HCT116 (cell line): ENCODE results near the gene IL1RAPL1. TPM values are rescaled to one million over a fixed set of nuclear protein-coding genes. Genes with fewer than 3 reads are reported as not detected.

Source experiments
- ATAC-seq: fragments of 200-7000 bp; cut with Tn5 transposase; 2 replicates; pipeline ENCODE4 v1.9.1; 2020; ENCODE audit warnings: mild to moderate bottlenecking, moderate library complexity
- BruUV-seq: library from RNA; stranded (reverse); fragments of 400-500 nt; replicated peaks from 2 replicates; lab custom pipeline; 2021; lab: Mats Ljungman, UMichigan
- CTCF ChIA-PET: fragments of 300-600 bp; sonication (Branson Sonifier 250); formaldehyde crosslinking; loops from one replicate; lab custom pipeline; 2021; ENCODE audit warnings: antibody characterized with exemption; lab: Charles Lee
- POLR2A ChIA-PET: fragments of 300-600, 350-600 bp; sonication (Branson Sonifier 250); formaldehyde crosslinking; loops from one replicate; lab custom pipeline; 2021; ENCODE audit warnings: antibody characterized with exemption; lab: Charles Lee
- RAD21 ChIA-PET, 2 experiments: fragments of 300-600 bp; sonication (Branson Sonifier 250); formaldehyde crosslinking; loops; one replicate each; lab custom pipeline; 2023; ENCODE audit warnings: low total read pairs in 2 of 2; ENCODE audit not compliant: uncharacterized antibody in 2 of 2, unreplicated experiment in 2 of 2, low non-redundant PET in 1 of 2; lab: Charles Lee
- DNase-seq: peaks from one replicate; pipeline ENCODE4 v3.0.0-alpha.2; 2010; ENCODE audit warnings: low read depth, low spot score
- H2AFZ ChIP-seq: fragments of 200-600 bp; shearing (Covaris generic), sonication (generic); 2 replicates; pipeline ENCODE4 v1.6.1; 2017; ENCODE audit warnings: low read depth, mixed run types, mixed read lengths, antibody characterized with exemption, low read length; ENCODE audit not compliant: poor library complexity, severe bottlenecking
- H3K27ac ChIP-seq: 2 replicates; pipeline ENCODE4 v1.5.1; 2012; ENCODE audit warnings: low read depth, low read length
- H3K27me3 ChIP-seq: fragments of 200-600 bp; sonication (generic); 2 replicates; pipeline ENCODE4 v1.6.1; 2016; ENCODE audit warnings: mixed run types, low read length, mixed read lengths; ENCODE audit not compliant: insufficient read depth
- H3K36me3 ChIP-seq, 2 experiments: fragments of 200-500 bp in 1 of 2; fragments of 200-600 bp in 1 of 2; sonication (Bioruptor generic) in 1 of 2; sonication (generic) in 1 of 2; 2 replicates each; pipeline versions ENCODE4 v1.5.1 to v1.6.1; 2014 to 2016; ENCODE audit warnings: low read length in 2 of 2, inconsistent platforms in 1 of 2, mixed read lengths in 1 of 2, mixed run types in 1 of 2; ENCODE audit not compliant: insufficient read depth in 2 of 2, control insufficient read depth in 1 of 2
- H3K4me1 ChIP-seq, 2 experiments: fragments of 200-600 bp in 1 of 2; sonication (generic) in 1 of 2; 2 replicates each; pipeline versions ENCODE4 v1.5.1 to v1.6.1; 2012 to 2017; ENCODE audit warnings: low read length in 2 of 2, inconsistent platforms in 1 of 2, mild to moderate bottlenecking in 1 of 2, mixed read lengths in 1 of 2, mixed run types in 1 of 2, moderate library complexity in 1 of 2; ENCODE audit not compliant: insufficient read depth in 2 of 2, control insufficient read depth in 1 of 2
- H3K4me2 ChIP-seq: fragments of 200-600 bp; sonication (generic); 2 replicates; pipeline ENCODE4 v1.6.1; 2017; ENCODE audit warnings: mixed run types, low read length, mixed read lengths
- H3K4me3 ChIP-seq, 2 experiments: fragments of 200-600 bp in 1 of 2; sonication (generic) in 1 of 2; replicated peaks in 1 of 2; 2 replicates each; pipeline ENCODE4 v1.5.1; 2011 to 2016; ENCODE audit warnings: low read length in 2 of 2, control low read depth in 1 of 2, low read depth in 1 of 2, mild to moderate bottlenecking in 1 of 2, mixed read lengths in 1 of 2, mixed run types in 1 of 2
- H3K79me2 ChIP-seq: fragments of 200-600 bp; sonication (generic); 2 replicates; pipeline ENCODE4 v1.6.1; 2017; ENCODE audit warnings: mild to moderate bottlenecking, mixed run types, low read length, moderate library complexity, mixed read lengths; ENCODE audit not compliant: insufficient read depth
- H3K9ac ChIP-seq: fragments of 200-600 bp; sonication (generic); 2 replicates; pipeline ENCODE4 v1.6.1; 2016; ENCODE audit warnings: low read length, mixed read lengths
- H3K9me2 ChIP-seq: fragments of 200-600 bp; sonication (generic), shearing (Covaris generic); 2 replicates; pipeline ENCODE4 v1.6.1; 2017; ENCODE audit warnings: mixed run types, mild to moderate bottlenecking, moderate library complexity; ENCODE audit not compliant: insufficient read depth
- H3K9me3 ChIP-seq, 2 experiments: fragments of 200-500 bp in 1 of 2; fragments of 200-600 bp in 1 of 2; sonication (Bioruptor generic) in 1 of 2; sonication (generic) in 1 of 2; 2 replicates each; pipeline ENCODE4 v1.6.1; 2014 to 2017; ENCODE audit warnings: low read length in 2 of 2, mixed read lengths in 2 of 2, inconsistent platforms in 1 of 2, low read depth in 1 of 2, mild to moderate bottlenecking in 1 of 2, mixed run types in 1 of 2, moderate library complexity in 1 of 2; ENCODE audit not compliant: control insufficient read depth in 1 of 2, insufficient read depth in 1 of 2
- H4K20me1 ChIP-seq: fragments of 200-600 bp; sonication (generic), shearing (Covaris generic); 2 replicates; pipeline ENCODE4 v1.6.1; 2017; ENCODE audit warnings: mixed run types, mild to moderate bottlenecking, moderate library complexity; ENCODE audit not compliant: insufficient read depth
- ATF3 ChIP-seq: IDR thresholded peaks from 2 replicates; pipeline ENCODE4 v1.6.1; 2012
- CBX3 ChIP-seq: IDR thresholded peaks from 2 replicates; pipeline ENCODE4 v1.6.1; 2012; ENCODE audit warnings: low read depth
- CEBPB ChIP-seq: IDR thresholded peaks from 2 replicates; pipeline ENCODE4 v1.6.1; 2012; ENCODE audit warnings: low read depth
- EGR1 ChIP-seq: IDR thresholded peaks from 2 replicates; pipeline ENCODE4 v1.6.1; 2012; ENCODE audit warnings: low read depth
- ELF1 ChIP-seq: IDR thresholded peaks from 2 replicates; pipeline ENCODE4 v1.6.1; 2012; ENCODE audit warnings: low read depth, borderline replicate concordance
- EZH2 ChIP-seq: fragments of 200-600 bp; sonication (generic); IDR thresholded peaks from 2 replicates; pipeline ENCODE4 v1.6.1; 2017; ENCODE audit warnings: antibody characterized with exemption, mixed run types
- EZH2phosphoT487 ChIP-seq: fragments of 200-600 bp; IDR thresholded peaks from 2 replicates; pipeline ENCODE4 v1.6.1; 2018; ENCODE audit warnings: antibody characterized with exemption, borderline replicate concordance
- FOSL1 ChIP-seq: IDR thresholded peaks from 2 replicates; pipeline ENCODE4 v1.6.1; 2012; ENCODE audit warnings: low read depth
- JUND ChIP-seq: IDR thresholded peaks from 2 replicates; pipeline ENCODE4 v1.6.1; 2012
- POLR2A ChIP-seq: IDR thresholded peaks from 2 replicates; pipeline ENCODE4 v1.7.0; 2011; ENCODE audit warnings: borderline replicate concordance; ENCODE audit not compliant: insufficient read depth, insufficient read length; ENCODE audit errors: extremely low read depth
- POLR2AphosphoS5 ChIP-seq: IDR thresholded peaks from 2 replicates; pipeline ENCODE4 v1.6.1; 2011; ENCODE audit warnings: mild to moderate bottlenecking, low read depth, low read length, moderate library complexity
- RAD21 ChIP-seq: IDR thresholded peaks from 2 replicates; pipeline ENCODE4 v1.6.1; 2012; ENCODE audit warnings: low read depth, mild to moderate bottlenecking
- SIN3A ChIP-seq: IDR thresholded peaks from 2 replicates; pipeline ENCODE4 v1.6.1; 2012; ENCODE audit warnings: low read depth
- SP1 ChIP-seq: IDR thresholded peaks from 2 replicates; pipeline ENCODE4 v1.6.1; 2012; ENCODE audit warnings: low read depth
- YY1 ChIP-seq: IDR thresholded peaks from 2 replicates; pipeline ENCODE4 v1.6.1; 2011; ENCODE audit warnings: low read length, low read depth, moderate library complexity, mild to moderate bottlenecking; ENCODE audit not compliant: insufficient replicate concordance; ENCODE audit errors: extremely low read depth
- ZFX ChIP-seq: fragments of 450-650 bp; IDR thresholded peaks from 2 replicates; pipeline ENCODE4 v1.6.1; 2017
- ZNF274 ChIP-seq: fragments of 200-500 bp; sonication (Bioruptor generic); IDR thresholded peaks from 2 replicates; pipeline ENCODE4 v1.6.1; 2014; ENCODE audit warnings: mild to moderate bottlenecking, low read depth, low read length, inconsistent platforms
- intact Hi-C: fragments of 100-400 bp; cut with micrococcal nuclease; formaldehyde crosslinking; loops from 2 replicates; pipeline ENCODE4 v1.10.0; 2022
- total RNA-seq: library from RNA; stranded (reverse); gene quantifications from one replicate; pipeline ENCODE4 v1.2.1, GENCODE V29; 2021; ENCODE audit not compliant: unreplicated experiment
- TF ChIP-seq, protein P1 (sequence below): IDR thresholded peaks from 2 replicates; pipeline ENCODE4 v1.6.1; 2012; ENCODE audit warnings: low read depth
- TF ChIP-seq, protein P2 (sequence below): IDR thresholded peaks from 2 replicates; pipeline ENCODE4 v1.6.1; 2012

The IL1RAPL1 gene
- total RNA-seq, 1 experiment from 2014 or later: 2.8 TPM

DNA sequence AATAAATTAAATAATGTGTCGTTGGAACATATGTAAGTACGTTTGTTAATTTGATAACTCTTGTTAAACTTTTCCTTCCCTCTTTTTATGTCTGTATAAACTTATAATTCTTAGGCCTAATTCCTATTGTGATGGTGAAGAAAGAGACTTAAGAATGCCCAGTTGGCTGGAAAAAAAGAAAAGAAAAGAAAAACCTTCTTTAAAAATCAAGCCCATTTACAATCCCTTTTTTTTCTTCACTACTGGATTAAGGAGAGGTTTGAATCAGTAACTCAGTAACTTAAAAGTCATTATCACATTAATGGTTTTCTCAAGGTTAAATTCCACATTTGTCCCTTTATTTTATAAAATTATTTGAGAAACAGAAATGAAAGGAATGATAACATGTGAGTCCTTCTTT is 1374.8 kb downstream of the IL1RAPL1 start (continued):
- no peak for TF ChIP-seq EZH2
- TF ChIP-seq EGR1: no peak

DNA sequence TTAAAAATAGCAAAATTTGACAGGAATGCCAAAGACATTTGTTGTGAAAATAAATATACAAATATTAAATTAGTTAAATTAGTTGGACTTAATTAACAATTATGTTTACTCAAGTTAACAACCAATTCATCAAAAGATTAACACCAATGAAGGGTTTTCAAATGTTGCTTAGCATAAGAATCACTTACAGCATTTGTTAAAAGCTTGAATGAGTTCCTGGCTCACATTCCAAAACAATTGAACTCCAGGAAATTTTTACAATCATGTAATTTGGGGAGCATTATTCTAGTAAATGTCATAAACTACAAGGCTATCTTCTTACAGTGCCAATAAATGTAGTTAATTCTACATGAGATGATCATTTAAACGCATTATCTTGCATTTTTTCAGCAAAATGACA is 1378.4 kb downstream of the IL1RAPL1 start:
- Histone ChIP-seq H3K4me3 (no peak overlapping the region), H3K79me2 (no peaks in the 10 kb centered on the region), H3K9ac (no peak overlapping the region), H3K4me1 (no peaks in the 10 kb centered on the region), H4K20me1 (no peaks in the 10 kb centered on the region), H2AFZ (no peak overlapping the region), H3K9me2 (no peaks in the 10 kb centered on the region), H3K4me2 (no peak overlapping the region), H3K9me3 (no peaks in the 10 kb centered on the region), H3K27me3 (no peaks in the 10 kb centered on the region), H3K36me3 (no peaks in the 10 kb centered on the region), H3K27ac (no peak overlapping the region)
- BruUV-seq: no TSS peak
- ChIA-PET RAD21 (no interaction called here), CTCF (no interaction called here), POLR2A (no interaction called here)
- intact Hi-C loops: no loop called here
- DNase-seq (no peak), ATAC-seq (no peak)
- no peak for TF ChIP-seq EZH2
- TF ChIP-seq SIN3A: no peak
- TF ChIP-seq, protein P1, sequence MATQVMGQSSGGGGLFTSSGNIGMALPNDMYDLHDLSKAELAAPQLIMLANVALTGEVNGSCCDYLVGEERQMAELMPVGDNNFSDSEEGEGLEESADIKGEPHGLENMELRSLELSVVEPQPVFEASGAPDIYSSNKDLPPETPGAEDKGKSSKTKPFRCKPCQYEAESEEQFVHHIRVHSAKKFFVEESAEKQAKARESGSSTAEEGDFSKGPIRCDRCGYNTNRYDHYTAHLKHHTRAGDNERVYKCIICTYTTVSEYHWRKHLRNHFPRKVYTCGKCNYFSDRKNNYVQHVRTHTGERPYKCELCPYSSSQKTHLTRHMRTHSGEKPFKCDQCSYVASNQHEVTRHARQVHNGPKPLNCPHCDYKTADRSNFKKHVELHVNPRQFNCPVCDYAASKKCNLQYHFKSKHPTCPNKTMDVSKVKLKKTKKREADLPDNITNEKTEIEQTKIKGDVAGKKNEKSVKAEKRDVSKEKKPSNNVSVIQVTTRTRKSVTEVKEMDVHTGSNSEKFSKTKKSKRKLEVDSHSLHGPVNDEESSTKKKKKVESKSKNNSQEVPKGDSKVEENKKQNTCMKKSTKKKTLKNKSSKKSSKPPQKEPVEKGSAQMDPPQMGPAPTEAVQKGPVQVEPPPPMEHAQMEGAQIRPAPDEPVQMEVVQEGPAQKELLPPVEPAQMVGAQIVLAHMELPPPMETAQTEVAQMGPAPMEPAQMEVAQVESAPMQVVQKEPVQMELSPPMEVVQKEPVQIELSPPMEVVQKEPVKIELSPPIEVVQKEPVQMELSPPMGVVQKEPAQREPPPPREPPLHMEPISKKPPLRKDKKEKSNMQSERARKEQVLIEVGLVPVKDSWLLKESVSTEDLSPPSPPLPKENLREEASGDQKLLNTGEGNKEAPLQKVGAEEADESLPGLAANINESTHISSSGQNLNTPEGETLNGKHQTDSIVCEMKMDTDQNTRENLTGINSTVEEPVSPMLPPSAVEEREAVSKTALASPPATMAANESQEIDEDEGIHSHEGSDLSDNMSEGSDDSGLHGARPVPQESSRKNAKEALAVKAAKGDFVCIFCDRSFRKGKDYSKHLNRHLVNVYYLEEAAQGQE: no peak
- TF ChIP-seq JUND: no peak
- no peak for TF ChIP-seq EZH2phosphoT487
- TF ChIP-seq CBX3: no peak
- TF ChIP-seq POLR2A: no peak
- no peak for TF ChIP-seq CEBPB
- TF ChIP-seq YY1: no peak
- TF ChIP-seq RAD21: no peak
- TF ChIP-seq ELF1: no peak
- TF ChIP-seq, protein P2, sequence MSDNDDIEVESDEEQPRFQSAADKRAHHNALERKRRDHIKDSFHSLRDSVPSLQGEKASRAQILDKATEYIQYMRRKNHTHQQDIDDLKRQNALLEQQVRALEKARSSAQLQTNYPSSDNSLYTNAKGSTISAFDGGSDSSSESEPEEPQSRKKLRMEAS: no peak
- TF ChIP-seq ATF3: no peak
- TF ChIP-seq POLR2AphosphoS5: no peak
- no peak for TF ChIP-seq ZNF274
- TF ChIP-seq EGR1: no peak
- no peak for TF ChIP-seq SP1
- no peak for TF ChIP-seq FOSL1
- TF ChIP-seq ZFX: no peak
